ENCODE data around the gene SUN2.

Gene SUN2

GRCh38 chr22:38741166-38741565 lies 14.6 kb downstream of the SUN2 start:
- Histone ChIP-seq H3K4me2 (no peak overlapping the region), H2AFZ (ENCODE audit: low read depth) (no peak overlapping the region), H3K79me2 (ENCODE audit: insufficient read depth, low read depth) (no peaks in the 10 kb centered on the region), H3K9ac (no peak overlapping the region), H3K36me3 (ENCODE audit: insufficient read depth) (no peaks in the 10 kb centered on the region), H3K27me3 (ENCODE audit: insufficient read depth, low read depth) (no peaks in the 10 kb centered on the region), H3K27ac (no peak overlapping the region), H3K4me1 (ENCODE audit: low read depth, poor library complexity, severe bottlenecking) (no peaks in the 10 kb centered on the region), H3K4me3 (IDR thresholded peaks at IDR 0.05; ENCODE audit: insufficient read depth, low read depth, low read length) (no peak overlapping the region), H4K20me1 (ENCODE audit: insufficient read depth) (no peaks in the 10 kb centered on the region)
- TF ChIP-seq, protein P1, sequence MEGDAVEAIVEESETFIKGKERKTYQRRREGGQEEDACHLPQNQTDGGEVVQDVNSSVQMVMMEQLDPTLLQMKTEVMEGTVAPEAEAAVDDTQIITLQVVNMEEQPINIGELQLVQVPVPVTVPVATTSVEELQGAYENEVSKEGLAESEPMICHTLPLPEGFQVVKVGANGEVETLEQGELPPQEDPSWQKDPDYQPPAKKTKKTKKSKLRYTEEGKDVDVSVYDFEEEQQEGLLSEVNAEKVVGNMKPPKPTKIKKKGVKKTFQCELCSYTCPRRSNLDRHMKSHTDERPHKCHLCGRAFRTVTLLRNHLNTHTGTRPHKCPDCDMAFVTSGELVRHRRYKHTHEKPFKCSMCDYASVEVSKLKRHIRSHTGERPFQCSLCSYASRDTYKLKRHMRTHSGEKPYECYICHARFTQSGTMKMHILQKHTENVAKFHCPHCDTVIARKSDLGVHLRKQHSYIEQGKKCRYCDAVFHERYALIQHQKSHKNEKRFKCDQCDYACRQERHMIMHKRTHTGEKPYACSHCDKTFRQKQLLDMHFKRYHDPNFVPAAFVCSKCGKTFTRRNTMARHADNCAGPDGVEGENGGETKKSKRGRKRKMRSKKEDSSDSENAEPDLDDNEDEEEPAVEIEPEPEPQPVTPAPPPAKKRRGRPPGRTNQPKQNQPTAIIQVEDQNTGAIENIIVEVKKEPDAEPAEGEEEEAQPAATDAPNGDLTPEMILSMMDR (conservative IDR thresholded peaks at IDR 0.05; ENCODE audit: low read depth, low read length), result no peak

DNA sequence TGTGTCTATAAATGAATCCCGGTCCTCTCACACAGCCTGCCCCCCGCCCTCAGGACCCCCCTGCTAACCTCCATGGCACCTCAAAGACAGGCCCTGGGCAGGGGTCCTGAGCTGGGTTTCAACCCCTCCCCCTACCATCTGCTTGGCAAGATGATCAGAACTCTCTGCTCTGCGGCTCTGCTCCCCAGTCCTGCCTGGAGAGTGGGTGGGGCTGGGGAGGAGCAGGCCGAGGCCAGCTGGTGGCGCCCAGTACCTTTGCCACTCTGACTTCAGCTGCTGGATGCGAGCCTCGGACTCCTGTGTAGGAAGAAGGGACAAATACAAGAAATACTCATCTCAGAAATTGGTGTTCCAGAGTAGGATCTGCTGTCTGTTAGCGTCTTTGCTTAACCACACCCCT lies 15.0 kb downstream of the SUN2 start:
- Histone ChIP-seq H3K27ac (no peak overlapping the region), H3K4me1 (ENCODE audit: low read depth, poor library complexity, severe bottlenecking) (no peaks in the 10 kb centered on the region), H3K4me3 (IDR thresholded peaks at IDR 0.05; ENCODE audit: insufficient read depth, low read depth, low read length) (no peak overlapping the region), H3K9ac (no peak overlapping the region), H3K4me2 (no peak overlapping the region), H3K27me3 (ENCODE audit: insufficient read depth, low read depth) (no peaks in the 10 kb centered on the region), H2AFZ (ENCODE audit: low read depth) (no peak overlapping the region), H4K20me1 (ENCODE audit: insufficient read depth) (no peaks in the 10 kb centered on the region), H3K36me3 (ENCODE audit: insufficient read depth) (no peaks in the 10 kb centered on the region), H3K79me2 (ENCODE audit: insufficient read depth, low read depth) (no peaks in the 10 kb centered on the region)
- TF ChIP-seq, protein P1 (conservative IDR thresholded peaks at IDR 0.05; ENCODE audit: low read depth, low read length), result no peak

DNA sequence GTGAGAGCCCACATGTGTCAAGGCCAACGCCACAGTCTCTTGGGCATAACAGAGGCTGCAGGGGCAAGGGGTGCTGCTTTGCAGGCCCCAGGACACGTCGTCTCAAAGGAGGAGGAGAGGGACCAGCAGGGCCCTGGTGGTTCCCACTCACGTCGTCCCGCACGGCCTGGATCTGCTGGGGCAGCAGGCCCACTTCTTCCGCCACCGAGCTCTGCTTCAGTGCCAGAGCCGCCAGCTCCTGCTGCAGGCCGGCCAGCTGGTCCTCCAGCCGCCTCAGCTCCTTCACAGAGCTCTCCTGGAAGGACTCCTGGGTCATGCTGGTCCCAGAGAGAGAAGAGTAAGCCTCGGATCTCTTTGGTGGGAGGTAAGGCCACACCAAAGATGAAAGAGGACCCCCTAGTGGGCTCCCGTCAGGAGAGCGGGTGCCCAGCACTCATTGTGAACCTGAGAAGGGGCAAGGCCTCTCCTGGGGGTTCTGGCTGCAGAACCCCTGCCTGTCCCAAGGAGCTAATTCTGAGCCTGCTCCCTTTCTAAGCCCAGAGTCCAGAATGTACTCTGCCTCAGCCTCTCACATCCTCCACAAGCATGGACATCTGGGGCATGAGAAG lies 15.6 kb downstream of the SUN2 start:
- no peak overlapping the region for H3K27ac ChIP-seq
- TF ChIP-seq, protein P1 (conservative IDR thresholded peaks at IDR 0.05; ENCODE audit: low read depth, low read length), result no peak
- no peak overlapping the region for H3K4me2 ChIP-seq
- no peak overlapping the region for H3K4me3 ChIP-seq (IDR thresholded peaks at IDR 0.05; ENCODE audit: insufficient read depth, low read depth, low read length)
- no peaks in the 10 kb centered on the region for H3K27me3 ChIP-seq (ENCODE audit: insufficient read depth, low read depth)
- no peaks in the 10 kb centered on the region for H3K4me1 ChIP-seq (ENCODE audit: low read depth, poor library complexity, severe bottlenecking)
- no peaks in the 10 kb centered on the region for H4K20me1 ChIP-seq (ENCODE audit: insufficient read depth)
- no peaks in the 10 kb centered on the region for H3K79me2 ChIP-seq (ENCODE audit: insufficient read depth, low read depth)
- H3K36me3 ChIP-seq (ENCODE audit: insufficient read depth), result no peaks in the 10 kb centered on the region
- no peak overlapping the region for H3K9ac ChIP-seq
- no peak overlapping the region for H2AFZ ChIP-seq (ENCODE audit: low read depth)

GRCh38 chr22:38739300-38740055 lies 16.3 kb downstream of the SUN2 start:
- no peak overlapping the region for H3K4me3 ChIP-seq (IDR thresholded peaks at IDR 0.05; ENCODE audit: insufficient read depth, low read depth, low read length)
- no peak overlapping the region for H3K27ac ChIP-seq

More at GRCh38 chr22:38739300-38740055, 16.3 kb downstream of the SUN2 start:
- Histone ChIP-seq H2AFZ (ENCODE audit: low read depth) (no peak overlapping the region), H3K4me2 (no peak overlapping the region), H3K4me1 (ENCODE audit: low read depth, poor library complexity, severe bottlenecking) (no peaks in the 10 kb centered on the region), H4K20me1 (ENCODE audit: insufficient read depth) (no peaks in the 10 kb centered on the region), H3K79me2 (ENCODE audit: insufficient read depth, low read depth) (no peaks in the 10 kb centered on the region), H3K27me3 (ENCODE audit: insufficient read depth, low read depth) (no peaks in the 10 kb centered on the region), H3K9ac (no peak overlapping the region), H3K36me3 (ENCODE audit: insufficient read depth) (no peaks in the 10 kb centered on the region)
- TF ChIP-seq, protein P1 (conservative IDR thresholded peaks at IDR 0.05; ENCODE audit: low read depth, low read length), result no peak
